Body of pancreas (tissue), 4 donors: Measurements from ENCODE around the gene AP1M2. TPM values are rescaled to one million over a fixed set of nuclear protein-coding genes. Genes with fewer than 3 reads are reported as not detected.

Experiments
- ATAC-seq: fragments of 150-250 bp; one replicate; pipeline ENCODE4 v1.9.1; 2016
- DNase-seq, 4 donors: peaks; one replicate each; pipeline ENCODE4 v3.0.0-alpha.2; 2019
- H3K27ac ChIP-seq, 4 donors: fragments of 200-600 bp; sonication (generic); 1 replicate in 3 of 4; 2 replicates in 1 of 4; pipeline versions ENCODE4 v1.5.1 to v1.6.1; 2016 to 2019; ENCODE audit warnings: mild to moderate bottlenecking in 1 of 4, mixed read lengths in 1 of 4, moderate library complexity in 1 of 4
- H3K27me3 ChIP-seq, 2 donors: fragments of 200-600 bp; sonication (generic); one replicate each; pipeline ENCODE4 v1.6.0; 2016; ENCODE audit warnings: mild to moderate bottlenecking in 1 of 2
- H3K36me3 ChIP-seq, 2 donors: fragments of 200-600 bp; sonication (generic); replicated peaks in 1 of 2; 2 replicates each; pipeline ENCODE4 v1.5.1; 2016; ENCODE audit warnings: low read depth in 2 of 2; ENCODE audit not compliant: insufficient read depth in 1 of 2
- H3K4me1 ChIP-seq: fragments of 200-600 bp; sonication (generic); one replicate; pipeline ENCODE4 v1.6.0; 2016
- H3K4me3 ChIP-seq, 2 donors: fragments of 200-600 bp; sonication (generic); 1 replicate in 1 of 2; 2 replicates in 1 of 2; pipeline ENCODE4 v1.5.1; 2016 to 2019
- H3K9me3 ChIP-seq, 3 donors: fragments of 200-600 bp; sonication (generic); 1 replicate in 2 of 3; 2 replicates in 1 of 3; pipeline ENCODE4 v1.5.1; 2016
- POLR2A ChIP-seq, 3 donors: fragments of 450-650 bp; IDR thresholded peaks; one replicate each; pipeline ENCODE4 v1.6.1; 2016; ENCODE audit warnings: antibody characterized with exemption in 3 of 3, mild to moderate bottlenecking in 2 of 3
- WGBS, 2 donors: methylation state at CpG; one replicate each; pipeline ENCODE4 v1.1.5; 2017; 5-methylcytosine and 5-hydroxymethylcytosine counted together
- intact Hi-C: fragments of 100-400 bp; cut with DNase I; formaldehyde crosslinking; loops from one replicate; pipeline ENCODE4 v1.15.1; 2023
- total RNA-seq, 2 donors: library from RNA; depleted of rRNA; stranded (reverse); fragments of >200 nt; gene quantifications; one replicate each; pipeline ENCODE4 v1.1.0, GENCODE V29; 2016
- TF ChIP-seq, protein P1 (sequence below), 7 experiments: fragments of 450-650 bp in 4 of 7; fragments of 200-600 bp in 3 of 7; sonication (generic) in 3 of 7; IDR thresholded peaks; one replicate each; pipeline ENCODE4 v1.5.1; 2016 to 2019; ENCODE audit warnings: antibody characterized with exemption in 7 of 7

AP1M2 gene
- 10 to 100 TPM; 25.7 to 30.6 TPM for total RNA-seq

DNA sequence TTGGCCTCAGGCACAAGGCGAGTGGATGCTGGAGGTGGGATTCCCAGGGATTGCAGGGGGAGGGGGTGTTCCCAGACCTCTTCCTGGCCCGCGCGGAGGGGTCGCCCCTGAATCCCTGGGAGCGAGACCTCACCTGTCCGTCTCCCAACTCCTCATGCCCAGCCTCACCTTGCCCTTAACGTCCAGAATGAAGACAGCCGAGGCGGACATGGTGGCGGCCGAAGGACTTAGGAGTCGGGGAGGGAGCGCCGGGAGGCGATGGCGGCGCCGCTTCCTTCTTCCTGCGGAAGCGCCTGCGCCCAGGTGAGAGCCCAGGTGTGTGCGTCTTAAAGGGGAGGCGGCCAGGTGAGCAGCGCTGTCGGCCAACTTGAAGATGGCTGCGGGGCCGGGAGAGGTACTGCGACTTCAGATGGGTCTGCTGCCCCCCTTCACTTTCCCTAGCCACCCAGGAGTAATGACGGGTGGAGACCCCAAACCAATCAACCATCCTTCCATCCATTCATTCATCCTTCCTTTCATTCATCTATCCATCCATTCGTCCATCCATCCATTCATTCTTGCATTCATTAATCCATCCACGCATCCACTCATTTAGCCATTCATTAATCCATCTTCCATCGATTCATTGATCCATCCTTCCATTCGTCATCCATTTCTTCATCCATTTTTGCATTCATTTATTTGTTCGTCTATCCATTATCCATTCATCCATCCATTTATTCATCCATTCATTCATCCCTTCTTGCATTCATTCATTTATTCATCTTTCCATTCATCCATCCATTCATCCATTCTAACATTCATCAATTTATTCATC lies at the start of gene AP1M2:
Gene AP1M2, minus strand, starts transcription at position 291 of the 817 bp plus-strand sequence. Its CDS starts 81 bp downstream, at position 210.
- peak; percentile 59 to 75 (median 66) for DNase-seq
- Histone ChIP-seq H3K27ac (peak within 1 kb of the TSS; percentile 28 to 70 (median 56)), H3K27me3 (no peaks in the 10 kb centered on the region), H3K9me3 (no peaks in the 10 kb centered on the region), H3K36me3 (no peaks in the 10 kb centered on the region), H3K4me1 (peaks cover 14% of the 10 kb centered on the region), H3K4me3 (peak within 1 kb of the TSS; percentile 17 to 73)
- peak; percentile 84 for ATAC-seq
- WGBS, 2 donors = 11 to 14% methylated on average over 32 to 33 of the region's 35 CpGs
- TF ChIP-seq, protein P1, sequence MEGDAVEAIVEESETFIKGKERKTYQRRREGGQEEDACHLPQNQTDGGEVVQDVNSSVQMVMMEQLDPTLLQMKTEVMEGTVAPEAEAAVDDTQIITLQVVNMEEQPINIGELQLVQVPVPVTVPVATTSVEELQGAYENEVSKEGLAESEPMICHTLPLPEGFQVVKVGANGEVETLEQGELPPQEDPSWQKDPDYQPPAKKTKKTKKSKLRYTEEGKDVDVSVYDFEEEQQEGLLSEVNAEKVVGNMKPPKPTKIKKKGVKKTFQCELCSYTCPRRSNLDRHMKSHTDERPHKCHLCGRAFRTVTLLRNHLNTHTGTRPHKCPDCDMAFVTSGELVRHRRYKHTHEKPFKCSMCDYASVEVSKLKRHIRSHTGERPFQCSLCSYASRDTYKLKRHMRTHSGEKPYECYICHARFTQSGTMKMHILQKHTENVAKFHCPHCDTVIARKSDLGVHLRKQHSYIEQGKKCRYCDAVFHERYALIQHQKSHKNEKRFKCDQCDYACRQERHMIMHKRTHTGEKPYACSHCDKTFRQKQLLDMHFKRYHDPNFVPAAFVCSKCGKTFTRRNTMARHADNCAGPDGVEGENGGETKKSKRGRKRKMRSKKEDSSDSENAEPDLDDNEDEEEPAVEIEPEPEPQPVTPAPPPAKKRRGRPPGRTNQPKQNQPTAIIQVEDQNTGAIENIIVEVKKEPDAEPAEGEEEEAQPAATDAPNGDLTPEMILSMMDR (IDR thresholded peaks at IDR 0.05) = peak in 2 of 7 experiments; percentile 6 to 11
- peak in 2 of 3 donors; percentile 34 to 35 for TF ChIP-seq POLR2A (IDR thresholded peaks at IDR 0.05)
- intact Hi-C loops = no loop called here

DNA sequence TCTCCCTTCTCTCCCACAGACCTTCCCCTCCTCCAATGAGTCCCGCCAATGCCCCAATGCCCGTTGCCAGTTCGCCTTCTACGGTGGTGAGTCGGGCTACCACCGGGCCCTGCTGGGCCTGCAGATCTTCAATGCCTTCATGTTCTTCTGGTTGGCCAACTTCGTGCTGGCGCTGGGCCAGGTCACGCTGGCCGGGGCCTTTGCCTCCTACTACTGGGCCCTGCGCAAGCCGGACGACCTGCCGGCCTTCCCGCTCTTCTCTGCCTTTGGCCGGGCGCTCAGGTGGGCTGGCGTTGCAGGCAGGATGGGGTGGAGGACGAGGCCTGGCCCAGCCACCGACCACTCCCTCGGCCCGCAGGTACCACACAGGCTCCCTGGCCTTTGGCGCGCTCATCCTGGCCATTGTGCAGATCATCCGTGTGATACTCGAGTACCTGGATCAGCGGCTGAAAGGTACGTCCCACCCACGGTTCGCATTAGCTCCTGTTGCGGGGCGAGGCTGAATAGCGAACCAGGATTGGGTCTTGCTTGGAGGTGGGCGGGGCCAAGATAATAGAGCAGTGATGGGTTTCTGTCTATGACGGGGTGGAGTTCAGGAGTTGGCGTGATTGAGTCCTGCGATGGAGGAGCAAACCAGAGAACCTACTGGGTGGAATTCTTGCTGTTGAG lies 49.3 kb upstream of the AP1M2 start:
- Histone ChIP-seq H3K9me3 (no peaks in the 10 kb centered on the region), H3K4me3 (no peak overlapping the region), H3K27ac (no peak overlapping the region), H3K36me3 (peaks cover 12 to 20% of the 10 kb centered on the region in 2 donors), H3K27me3 (no peaks in the 10 kb centered on the region), H3K4me1 (no peaks in the 10 kb centered on the region)
- no peak for TF ChIP-seq POLR2A (IDR thresholded peaks at IDR 0.05)
- TF ChIP-seq, protein P1 (IDR thresholded peaks at IDR 0.05) = no peak
- WGBS, 2 donors = 82 to 83% methylated on average over 22 to 32 of the region's 37 CpGs
- no peak for ATAC-seq
- intact Hi-C loops = no loop called here
- DNase-seq = peak in 3 of 4 donors; percentile 13 to 29 (median 17)

DNA sequence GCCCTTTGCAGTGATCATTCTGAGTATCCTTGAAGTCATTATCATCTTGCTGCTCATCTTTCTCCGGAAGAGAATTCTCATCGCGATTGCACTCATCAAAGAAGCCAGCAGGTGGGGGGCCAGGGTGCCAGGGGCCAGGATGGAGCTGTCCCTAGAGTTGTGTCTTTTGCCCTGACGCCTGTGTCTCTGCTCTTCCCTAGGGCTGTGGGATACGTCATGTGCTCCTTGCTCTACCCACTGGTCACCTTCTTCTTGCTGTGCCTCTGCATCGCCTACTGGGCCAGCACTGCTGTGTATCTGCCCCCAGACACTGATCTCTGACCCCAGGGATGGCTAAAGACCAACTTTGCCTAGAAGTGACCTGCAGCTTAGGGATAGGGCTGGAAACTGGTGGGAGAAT lies 47.9 kb upstream of the AP1M2 start:
- Histone ChIP-seq H3K36me3 (peaks cover 9 to 23% of the 10 kb centered on the region in 2 donors), H3K4me1 (no peaks in the 10 kb centered on the region), H3K27me3 (no peaks in the 10 kb centered on the region), H3K9me3 (no peaks in the 10 kb centered on the region), H3K4me3 (no peak overlapping the region), H3K27ac (no peak overlapping the region)
- TF ChIP-seq POLR2A (IDR thresholded peaks at IDR 0.05) = no peak
- TF ChIP-seq, protein P1 (IDR thresholded peaks at IDR 0.05) = no peak
- DNase-seq (no peak), ATAC-seq (no peak)
- 82 to 85% methylated on average over 6 of the region's 6 CpGs for WGBS, 2 donors
- intact Hi-C loops = no loop called here

DNA sequence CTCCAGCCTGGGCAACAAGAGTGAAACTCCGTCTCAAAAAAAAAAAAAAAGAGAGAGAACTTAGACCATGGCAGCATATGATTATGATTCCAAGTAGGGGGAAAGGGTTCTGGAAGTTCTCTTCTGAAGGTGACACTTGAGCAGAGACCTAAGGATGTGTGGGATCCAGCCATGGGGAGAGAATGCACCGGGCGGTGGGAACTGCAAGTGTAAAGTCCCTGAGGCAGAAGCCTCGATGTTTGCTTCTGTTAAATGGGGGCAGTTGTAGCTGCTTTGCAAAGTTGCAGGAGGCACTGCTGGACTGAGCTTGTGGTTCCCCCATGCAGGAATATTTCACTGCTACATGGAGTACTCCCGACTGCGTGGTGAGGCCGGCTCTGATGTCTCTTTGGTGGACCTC lies 47.3 kb upstream of the AP1M2 start:
- Histone ChIP-seq H3K4me1 (no peaks in the 10 kb centered on the region), H3K27ac (no peak overlapping the region), H3K36me3 (peaks cover 9 to 23% of the 10 kb centered on the region in 2 donors), H3K4me3 (no peak overlapping the region), H3K9me3 (no peaks in the 10 kb centered on the region), H3K27me3 (no peaks in the 10 kb centered on the region)
- TF ChIP-seq POLR2A (IDR thresholded peaks at IDR 0.05) = no peak
- TF ChIP-seq, protein P1 (IDR thresholded peaks at IDR 0.05) = no peak
- intact Hi-C loops = no loop called here
- ATAC-seq = no peak
- WGBS, 2 donors = 83 to 94% methylated on average over 5 to 6 of the region's 7 CpGs
- DNase-seq = no peak
